GM12872 (cell line): ENCODE results near the gene SULT1C3.

ENCODE experiments used
- CTCF ChIP-seq: IDR thresholded peaks from 3 replicates; pipeline ENCODE4 v1.5.1; 2011; ENCODE audit warnings: low read depth, mild to moderate bottlenecking, low read length, moderate library complexity; ENCODE audit not compliant: insufficient read depth

Gene SULT1C3

DNA sequence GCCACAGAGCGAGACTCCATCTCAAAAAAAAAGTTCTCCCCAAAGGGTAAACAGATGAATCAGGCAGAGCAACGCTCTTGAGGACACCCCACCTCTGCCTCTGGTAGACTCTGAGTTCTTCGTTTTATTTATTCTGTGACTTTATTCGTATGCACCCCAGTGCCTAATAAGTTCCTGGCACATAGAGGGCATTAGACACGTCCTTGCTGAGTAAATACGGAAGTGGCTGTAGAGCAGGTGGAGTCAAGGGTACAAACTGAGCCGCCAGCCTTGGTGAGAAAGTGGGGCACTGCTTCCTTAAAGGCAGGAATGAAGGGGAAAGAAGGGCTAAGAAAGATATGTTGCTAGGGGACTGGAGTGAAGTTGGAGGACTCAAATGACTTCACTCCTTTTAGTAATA lies 61.8 kb downstream of the SULT1C3 start:
- TF ChIP-seq CTCF = no peak

GRCh38 chr2:108304975-108305374 lies 65.2 kb downstream of the SULT1C3 start:
- no peak for TF ChIP-seq CTCF

GRCh38 chr2:108305901-108306300 lies 66.1 kb downstream of the SULT1C3 start:
- no peak for TF ChIP-seq CTCF

DNA sequence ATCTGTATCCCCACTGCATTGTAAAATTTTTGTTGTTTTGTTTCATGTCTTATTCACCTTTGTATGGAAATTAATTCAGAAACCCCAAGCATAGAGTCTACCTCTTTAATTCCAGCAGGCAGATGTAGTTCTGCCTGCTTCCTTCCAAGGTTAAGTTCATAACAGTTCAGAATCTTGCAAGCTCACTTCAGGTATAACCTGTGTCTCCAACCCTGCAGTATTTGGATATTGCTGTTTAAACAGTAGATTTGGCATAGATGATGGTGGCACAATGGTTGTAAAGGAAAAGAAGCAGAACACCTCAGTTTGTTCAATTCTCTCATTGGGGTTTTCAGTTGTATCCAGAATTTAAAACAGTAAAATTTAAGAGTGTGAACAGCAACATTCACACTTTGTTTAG lies 70.1 kb downstream of the SULT1C3 start:
- TF ChIP-seq CTCF = no peak
